Choroid plexus epithelial cell (primary cell): ENCODE data around the gene PRTN3.

Experiments used
- DNase-seq: peaks from one replicate; pipeline ENCODE4 v3.0.0-alpha.2; 2010; ENCODE audit warnings: low read depth
- H3K4me3 ChIP-seq: 2 replicates; pipeline ENCODE4 v1.5.1; 2011; ENCODE audit warnings: low read depth, mild to moderate bottlenecking, control low read depth, low read length, moderate library complexity
- TF ChIP-seq, protein P1 (sequence below): conservative IDR thresholded peaks from 2 replicates; pipeline ENCODE4 v1.5.1; 2011; ENCODE audit warnings: low read depth, mild to moderate bottlenecking, control low read depth, inconsistent platforms, low read length, moderate library complexity

PRTN3 gene

DNA sequence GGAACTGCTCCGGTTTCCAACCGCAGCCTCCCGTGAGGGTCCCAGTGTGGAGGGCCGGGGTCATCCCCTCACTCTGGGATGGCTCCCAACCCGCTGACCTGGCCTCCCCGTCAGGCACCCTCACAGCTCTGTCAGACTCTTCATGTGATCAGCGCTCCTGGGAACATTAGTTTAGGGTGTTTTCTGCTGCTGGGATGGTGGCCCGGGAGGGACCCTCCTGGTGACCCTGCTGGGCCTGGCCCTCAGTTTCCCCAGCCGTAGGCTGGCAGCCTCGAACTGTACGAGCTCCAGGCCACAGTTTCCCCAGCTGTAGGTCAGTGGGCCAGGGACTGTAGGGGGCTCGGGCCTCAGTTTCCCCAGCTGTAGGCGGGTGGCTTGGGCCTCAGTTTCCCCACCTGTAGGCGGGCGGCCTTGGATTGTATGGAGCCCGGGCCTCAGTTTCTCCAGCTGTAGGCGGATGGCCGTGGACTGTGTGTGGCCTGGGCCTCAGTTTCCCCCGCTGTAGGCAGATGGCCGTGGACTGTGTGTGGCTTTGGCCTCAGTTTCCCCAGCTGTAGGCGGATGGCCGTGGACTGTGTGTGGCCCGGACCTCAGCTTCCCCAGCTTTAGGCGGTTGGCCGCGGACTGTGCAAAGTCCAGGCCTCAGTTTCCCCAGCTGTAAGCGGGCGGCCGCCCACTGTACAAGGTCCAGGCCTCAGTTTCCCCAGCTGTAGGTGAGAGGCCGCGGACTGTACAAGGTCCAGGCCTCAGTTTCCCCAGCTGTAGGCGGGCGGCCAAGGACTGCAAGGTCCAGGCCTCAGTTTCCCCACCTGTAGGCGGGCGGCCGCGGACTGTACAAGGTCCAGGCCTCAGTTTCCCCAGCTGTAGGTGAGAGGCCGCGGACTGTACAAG is 44.9 kb upstream of the PRTN3 start:
- TF ChIP-seq, protein P1, sequence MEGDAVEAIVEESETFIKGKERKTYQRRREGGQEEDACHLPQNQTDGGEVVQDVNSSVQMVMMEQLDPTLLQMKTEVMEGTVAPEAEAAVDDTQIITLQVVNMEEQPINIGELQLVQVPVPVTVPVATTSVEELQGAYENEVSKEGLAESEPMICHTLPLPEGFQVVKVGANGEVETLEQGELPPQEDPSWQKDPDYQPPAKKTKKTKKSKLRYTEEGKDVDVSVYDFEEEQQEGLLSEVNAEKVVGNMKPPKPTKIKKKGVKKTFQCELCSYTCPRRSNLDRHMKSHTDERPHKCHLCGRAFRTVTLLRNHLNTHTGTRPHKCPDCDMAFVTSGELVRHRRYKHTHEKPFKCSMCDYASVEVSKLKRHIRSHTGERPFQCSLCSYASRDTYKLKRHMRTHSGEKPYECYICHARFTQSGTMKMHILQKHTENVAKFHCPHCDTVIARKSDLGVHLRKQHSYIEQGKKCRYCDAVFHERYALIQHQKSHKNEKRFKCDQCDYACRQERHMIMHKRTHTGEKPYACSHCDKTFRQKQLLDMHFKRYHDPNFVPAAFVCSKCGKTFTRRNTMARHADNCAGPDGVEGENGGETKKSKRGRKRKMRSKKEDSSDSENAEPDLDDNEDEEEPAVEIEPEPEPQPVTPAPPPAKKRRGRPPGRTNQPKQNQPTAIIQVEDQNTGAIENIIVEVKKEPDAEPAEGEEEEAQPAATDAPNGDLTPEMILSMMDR = no peak
- DNase-seq = no peak
- H3K4me3 ChIP-seq = peak overlapping the region; percentile 72

DNA sequence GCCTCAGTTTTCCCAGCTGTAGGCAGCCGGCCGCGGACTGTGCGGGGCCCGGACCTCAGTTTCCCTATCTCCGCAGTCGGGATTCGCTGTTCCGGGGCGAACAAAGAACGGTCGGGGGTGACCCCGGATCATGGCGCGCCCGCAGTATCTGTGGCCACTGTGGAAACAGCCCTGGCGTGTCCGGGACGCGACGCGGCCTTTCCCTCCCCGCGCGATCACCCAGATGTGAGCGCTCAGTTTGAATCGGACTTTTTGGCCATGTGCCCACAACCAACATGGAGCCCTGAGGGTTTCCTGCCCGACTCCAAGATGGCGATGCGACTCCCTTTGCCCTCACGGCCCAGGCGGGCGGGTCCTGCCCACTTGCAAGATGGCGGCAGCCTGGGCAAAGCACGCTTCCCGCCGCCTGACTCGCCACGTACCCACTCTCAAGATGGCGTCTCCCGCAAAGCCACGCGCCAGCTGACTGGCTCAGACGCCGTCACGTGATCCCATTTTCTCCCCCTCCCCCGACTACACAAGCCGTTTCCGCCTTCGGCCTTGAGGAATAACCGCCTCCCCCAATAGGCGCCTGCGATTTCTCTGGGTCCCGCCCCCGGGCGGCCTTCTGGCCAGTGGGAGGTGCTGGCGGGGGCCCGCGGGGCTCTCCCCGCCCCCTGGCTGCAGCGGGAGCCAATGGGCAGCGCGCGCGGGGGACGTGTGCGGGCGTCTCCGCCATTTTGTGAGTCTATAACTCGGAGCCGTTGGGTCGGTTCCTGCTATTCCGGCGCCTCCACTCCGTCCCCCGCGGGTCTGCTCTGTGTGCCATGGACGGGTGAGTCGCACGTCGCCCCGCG is 43.9 kb upstream of the PRTN3 start, which contains the start of gene PTBP1:
PTBP1 (plus strand) TSS at position 761 of the 836 bp plus-strand sequence; CDS start at position 807, 46 bp downstream.
- DNase-seq = peak; percentile 100
- TF ChIP-seq, protein P1 = peak; percentile 7
- peak within 1 kb of the TSS; percentile 84 for H3K4me3 ChIP-seq

DNA sequence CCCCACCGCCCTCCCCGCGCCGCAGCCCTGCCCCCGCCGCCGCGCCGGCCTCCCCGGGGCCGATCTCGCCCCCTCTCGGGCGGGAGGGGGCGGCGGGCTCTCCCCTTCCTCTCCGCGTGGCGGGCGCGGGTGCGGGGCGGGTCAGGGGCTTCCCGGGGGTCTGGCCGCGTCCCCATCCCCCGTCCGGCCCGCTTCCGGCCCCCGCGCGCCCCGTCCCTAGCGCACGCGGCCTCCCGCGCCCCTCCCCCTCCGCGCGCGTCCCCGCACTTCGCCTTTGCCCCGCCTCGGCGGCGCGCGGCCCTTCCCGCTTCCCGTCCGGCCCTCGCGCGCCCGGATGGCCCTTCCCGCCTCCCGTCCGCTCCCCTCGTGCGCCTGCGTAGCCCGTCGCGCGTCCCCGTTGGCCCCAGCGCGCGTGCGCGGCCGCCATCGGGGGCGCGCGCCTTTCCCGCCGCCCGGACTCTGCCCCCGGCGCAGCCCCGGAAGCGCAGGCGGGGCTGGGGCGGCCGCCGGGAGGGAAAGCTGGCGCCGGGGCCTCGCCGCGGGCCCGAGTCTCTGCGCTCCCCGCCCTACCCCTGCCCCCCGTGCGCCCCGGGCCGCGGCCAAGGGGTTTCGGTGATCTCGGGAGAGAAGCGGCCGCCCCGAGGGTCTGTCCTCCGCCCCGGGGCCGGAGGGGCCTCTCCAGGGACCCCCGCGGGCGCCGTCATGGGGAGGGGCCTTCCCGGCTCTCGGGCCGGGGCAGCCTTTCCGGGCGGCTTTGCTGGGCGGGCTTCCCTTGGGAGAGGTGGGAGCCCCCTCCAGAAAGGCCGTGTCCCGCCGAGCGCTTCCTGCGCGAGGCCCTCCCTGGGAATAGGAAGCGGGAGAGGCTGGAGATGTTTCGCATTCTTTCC is 43.0 kb upstream of the PRTN3 start:
- H3K4me3 ChIP-seq = peak overlapping the region; percentile 84
- DNase-seq = peak; percentile 92
- TF ChIP-seq, protein P1 = no peak

DNA sequence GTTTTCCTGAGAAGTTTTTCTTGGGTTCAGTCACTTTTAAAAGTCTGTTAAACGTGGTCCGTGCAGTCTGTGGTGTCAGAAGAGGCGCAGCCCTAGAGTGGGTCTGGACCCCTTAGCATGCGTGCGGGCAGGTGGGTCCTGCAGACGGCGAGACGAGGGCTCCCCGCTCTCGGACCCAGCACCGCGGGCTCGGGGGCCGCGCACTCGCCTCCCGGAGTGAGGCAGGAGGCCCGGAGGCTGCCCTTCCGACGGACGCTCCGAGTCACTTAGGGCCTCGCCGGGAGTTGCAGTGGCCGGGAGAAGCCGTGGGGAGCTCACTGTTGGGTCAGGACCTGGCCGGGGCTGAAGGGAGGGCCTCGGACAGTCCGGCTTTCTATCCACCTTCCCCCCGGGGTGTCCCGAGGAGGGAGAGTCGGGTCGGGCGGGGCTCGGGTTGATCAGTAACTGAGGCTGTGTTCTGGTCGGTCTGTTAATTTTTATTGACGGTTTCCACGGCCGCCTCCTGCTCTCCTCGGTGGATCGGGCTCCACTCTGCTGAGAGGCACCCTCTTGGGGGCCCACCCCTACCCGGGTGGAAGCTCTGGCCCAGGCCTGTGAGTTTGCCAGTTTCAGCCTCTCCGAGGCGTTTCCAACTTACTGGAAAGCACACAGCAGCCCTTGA is 42.3 kb upstream of the PRTN3 start:
- no peak for DNase-seq
- TF ChIP-seq, protein P1 = no peak
- peak overlapping the region; percentile 84 for H3K4me3 ChIP-seq

DNA sequence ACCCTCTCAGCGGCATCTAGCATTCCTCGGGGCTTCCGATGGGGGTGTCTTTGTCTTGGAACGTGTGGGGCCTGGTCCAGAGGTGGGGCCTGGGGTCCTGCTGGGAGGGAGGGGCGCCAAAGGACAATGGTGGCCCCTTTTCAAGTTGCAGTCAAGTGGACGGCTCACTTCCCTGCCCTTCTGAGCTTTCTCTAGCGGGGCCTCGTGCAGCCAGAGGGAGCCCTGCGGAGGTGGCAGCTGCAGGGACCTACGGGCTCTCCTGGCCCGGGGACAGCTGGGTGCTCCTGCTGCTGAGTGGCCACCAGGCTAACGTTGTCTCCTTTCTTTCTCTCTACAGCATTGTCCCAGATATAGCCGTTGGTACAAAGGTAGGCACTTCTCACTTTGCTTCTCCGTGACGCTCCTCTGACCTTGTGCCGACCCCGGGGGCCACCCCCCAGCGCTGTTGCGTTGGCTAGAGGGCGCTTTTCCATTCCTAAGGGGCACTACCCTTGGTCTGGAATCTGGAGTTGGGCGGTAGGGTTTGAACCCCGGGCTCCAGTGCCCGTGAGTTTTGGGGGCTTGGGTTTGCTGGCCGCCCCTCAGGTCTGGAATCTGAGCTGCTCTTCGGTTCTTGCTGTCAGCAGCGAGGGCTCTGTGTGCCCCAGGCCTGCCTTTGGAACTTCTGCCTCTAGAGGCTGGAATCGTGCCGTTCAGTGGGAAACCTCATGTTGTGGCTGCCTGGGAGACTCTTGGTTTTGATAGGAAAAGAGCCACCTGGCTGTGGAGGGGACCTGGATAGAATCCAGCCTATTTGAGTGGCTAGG is 41.5 kb upstream of the PRTN3 start:
- TF ChIP-seq, protein P1 = peak; percentile 51
- DNase-seq = peak; percentile 67
- peak overlapping the region; percentile 84 for H3K4me3 ChIP-seq
